B cell (primary cell): ENCODE data around the gene SLC23A2. TPM values are rescaled to one million over a fixed set of nuclear protein-coding genes. Genes with fewer than 3 reads are reported as not detected.

ENCODE experiments used
- ATAC-seq: fragments of 200-7000 bp; cut with Tn5 transposase; one replicate; pipeline ENCODE4 v1.10.0; 2021; ENCODE audit warnings: low read depth, mild to moderate bottlenecking, moderate number of reproducible peaks, moderate library complexity
- CTCF ChIA-PET: fragments of 350-600 bp; sonication (Branson Sonifier 250); formaldehyde crosslinking; loops from one replicate; lab custom pipeline; 2021; ENCODE audit warnings: antibody characterized with exemption, inconsistent platforms; lab: Charles Lee
- POLR2A ChIA-PET: fragments of 350-600 bp; sonication (Branson Sonifier 250); formaldehyde crosslinking; loops from one replicate; lab custom pipeline; 2021; ENCODE audit warnings: antibody characterized with exemption; lab: Charles Lee
- DNase-seq: peaks from one replicate; pipeline ENCODE4 v3.0.0; 2013
- H2AFZ ChIP-seq: 2 replicates; pipeline ENCODE4 v1.6.1; 2012; ENCODE audit warnings: mild to moderate bottlenecking, low read depth, low read length; ENCODE audit not compliant: insufficient read depth, poor library complexity, severe bottlenecking
- H3K27ac ChIP-seq, 2 donors: 1 replicate in 1 of 2; 2 replicates in 1 of 2; pipeline ENCODE4 v1.5.1; 2012 to 2013; ENCODE audit warnings: low read length in 2 of 2, mild to moderate bottlenecking in 2 of 2, moderate library complexity in 1 of 2
- H3K27me3 ChIP-seq, 4 experiments: fragments of 200-600 bp in 1 of 4; sonication (generic) in 1 of 4; replicated peaks in 1 of 4; 1 replicate in 2 of 4; 2 replicates in 2 of 4; pipeline versions ENCODE4 v1.6.1 to v1.7.0; 2013 to 2016; ENCODE audit warnings: low read length in 3 of 4, mild to moderate bottlenecking in 2 of 4, mixed read lengths in 1 of 4, moderate library complexity in 1 of 4; ENCODE audit not compliant: insufficient read depth in 4 of 4, control insufficient read depth in 3 of 4; ENCODE audit errors: control extremely low read depth in 1 of 4
- H3K36me3 ChIP-seq, 2 experiments: replicated peaks in 1 of 2; 1 replicate in 1 of 2; 2 replicates in 1 of 2; pipeline versions ENCODE4 v1.6.1 to v1.7.1; 2013; ENCODE audit warnings: low read length in 1 of 2; ENCODE audit not compliant: insufficient read depth in 2 of 2, control insufficient read depth in 1 of 2; ENCODE audit errors: control extremely low read depth in 1 of 2, extremely low read depth in 1 of 2
- H3K4me1 ChIP-seq, 2 donors: fragments of 200-600 bp in 1 of 2; sonication (generic) in 1 of 2; 1 replicate in 1 of 2; 2 replicates in 1 of 2; pipeline versions ENCODE4 v1.5.1 to v1.6.1; 2013 to 2017; ENCODE audit warnings: low read length in 2 of 2; ENCODE audit not compliant: control insufficient read depth in 2 of 2, insufficient read depth in 2 of 2
- H3K4me2 ChIP-seq: replicated peaks from 2 replicates; pipeline ENCODE3; 2012; ENCODE audit warnings: mild to moderate bottlenecking, low read depth, low read length; ENCODE audit not compliant: poor library complexity, severe bottlenecking
- H3K4me3 ChIP-seq, 5 experiments: fragments of 200-600 bp in 1 of 5; sonication (generic) in 1 of 5; 1 replicate in 3 of 5; 2 replicates in 2 of 5; pipeline versions ENCODE4 v1.5.1 to v1.7.0; 2011 to 2016; ENCODE audit warnings: low read length in 4 of 5, mild to moderate bottlenecking in 4 of 5, low read depth in 2 of 5, control low read depth in 1 of 5, moderate library complexity in 1 of 5; ENCODE audit not compliant: insufficient read depth in 1 of 5; ENCODE audit errors: control extremely low read depth in 1 of 5, extremely low read depth in 1 of 5
- H3K79me2 ChIP-seq: fragments of 200-600 bp; sonication (generic); one replicate; pipeline ENCODE4 v1.6.0; 2016; ENCODE audit warnings: low read length; ENCODE audit not compliant: control insufficient read depth, insufficient read depth
- H3K9ac ChIP-seq: fragments of 200-600 bp; sonication (generic); 2 replicates; pipeline ENCODE4 v1.6.1; 2017; ENCODE audit warnings: mild to moderate bottlenecking, low read length, moderate library complexity
- H3K9me3 ChIP-seq, 3 donors: one replicate each; pipeline versions ENCODE4 v1.6.1 to v1.7.1; 2013; ENCODE audit warnings: low read length in 2 of 3; ENCODE audit not compliant: control insufficient read depth in 2 of 3, insufficient read depth in 1 of 3; ENCODE audit errors: control extremely low read depth in 1 of 3
- H4K20me1 ChIP-seq: 2 replicates; pipeline ENCODE4 v1.6.0; 2012; ENCODE audit warnings: mild to moderate bottlenecking, low read length; ENCODE audit not compliant: insufficient read depth, control insufficient read depth, poor library complexity, severe bottlenecking
- H3K27ac Mint-ChIP-seq: one replicate; pipeline ENCODE4 v1.8.0; 2021; ENCODE audit warnings: mixed read lengths
- H3K27me3 Mint-ChIP-seq: one replicate; pipeline ENCODE4 v1.8.0; 2021; ENCODE audit warnings: mixed read lengths
- H3K4me1 Mint-ChIP-seq: one replicate; pipeline ENCODE4 v1.8.0; 2021; ENCODE audit warnings: mixed read lengths
- H3K4me3 Mint-ChIP-seq: one replicate; pipeline ENCODE4 v1.8.0; 2021; ENCODE audit warnings: mixed read lengths
- H3K9me3 Mint-ChIP-seq: one replicate; pipeline ENCODE4 v1.8.0; 2022; ENCODE audit warnings: mixed read lengths; ENCODE audit not compliant: insufficient read depth
- EZH2 ChIP-seq: IDR thresholded peaks from 2 replicates; pipeline ENCODE4 v1.6.1; 2012; ENCODE audit warnings: borderline replicate concordance, low read depth, mild to moderate bottlenecking, moderate library complexity, low read length; ENCODE audit not compliant: insufficient read depth, poor library complexity, severe bottlenecking
- WGBS: methylation state at CpG from one replicate; pipeline ENCODE4 v1.1.5; 2013; ENCODE audit warnings: missing lambda C conversion rate; ENCODE audit not compliant: insufficient coverage; 5-methylcytosine and 5-hydroxymethylcytosine counted together
- intact Hi-C: fragments of 100-400 bp; cut with micrococcal nuclease; formaldehyde crosslinking; loops from one replicate; pipeline ENCODE4 v1.10.0; 2022
- polyA plus RNA-seq: library from polyadenylated mRNA; depleted of rRNA; stranded (reverse); fragments of >200 nt; gene quantifications from 2 replicates; pipeline ENCODE4 v1.2.3, GENCODE V29; 2012
- total RNA-seq, 2 donors: library from RNA; stranded (reverse); fragments of 120-200 nt in 1 of 2; gene quantifications; 1 replicate in 1 of 2; 2 replicates in 1 of 2; pipeline versions ENCODE4 v1.2.3 to v1.2.4, GENCODE V29; 2013 to 2022
- TF ChIP-seq, protein P1 (sequence below): fragments of 200-600 bp; IDR thresholded peaks from one replicate; pipeline ENCODE4 v1.8.0; 2022; ENCODE audit warnings: antibody characterized with exemption, mild to moderate bottlenecking

The SLC23A2 gene
- total and polyA plus RNA-seq, 2 donors (not counting 1 experiment from before 2014, with no cell fraction given), result 23.6 to 70.7 TPM

DNA sequence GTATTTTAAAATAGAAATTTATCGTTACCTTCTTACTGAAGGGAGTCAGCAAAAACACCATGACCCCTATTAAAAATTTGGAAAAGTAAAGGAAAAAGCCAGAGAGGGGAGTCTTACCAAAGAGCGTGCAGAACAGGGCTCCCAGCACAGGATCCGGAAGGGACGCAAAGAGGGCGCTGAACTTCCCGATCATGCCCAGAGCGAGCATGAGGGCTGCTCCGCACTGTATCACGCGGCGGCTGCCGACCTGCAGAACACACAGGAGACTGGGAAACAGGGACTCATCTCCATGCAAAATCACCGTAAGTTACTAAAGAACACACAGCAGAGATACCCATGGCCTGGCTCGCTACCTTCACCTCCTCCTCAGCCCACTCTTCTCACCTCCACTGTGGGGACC is 138.6 kb downstream of the SLC23A2 start:
- Histone ChIP-seq H3K4me2 (no peak overlapping the region), H3K4me3 (no peak overlapping the region), H4K20me1 (no peaks in the 10 kb centered on the region), H3K36me3 (peaks cover 2 to 78% of the 10 kb centered on the region in 2 experiments), H3K27me3 (no peaks in the 10 kb centered on the region), H2AFZ (no peak overlapping the region), H3K9me3 (no peaks in the 10 kb centered on the region), H3K9ac (no peak overlapping the region), H3K79me2 (no peaks in the 10 kb centered on the region), H3K27ac (no peak overlapping the region), H3K4me1 (no peaks in the 10 kb centered on the region)
- POLR2A ChIA-PET, result no interaction called here
- no peak for TF ChIP-seq EZH2
- TF ChIP-seq, protein P1, sequence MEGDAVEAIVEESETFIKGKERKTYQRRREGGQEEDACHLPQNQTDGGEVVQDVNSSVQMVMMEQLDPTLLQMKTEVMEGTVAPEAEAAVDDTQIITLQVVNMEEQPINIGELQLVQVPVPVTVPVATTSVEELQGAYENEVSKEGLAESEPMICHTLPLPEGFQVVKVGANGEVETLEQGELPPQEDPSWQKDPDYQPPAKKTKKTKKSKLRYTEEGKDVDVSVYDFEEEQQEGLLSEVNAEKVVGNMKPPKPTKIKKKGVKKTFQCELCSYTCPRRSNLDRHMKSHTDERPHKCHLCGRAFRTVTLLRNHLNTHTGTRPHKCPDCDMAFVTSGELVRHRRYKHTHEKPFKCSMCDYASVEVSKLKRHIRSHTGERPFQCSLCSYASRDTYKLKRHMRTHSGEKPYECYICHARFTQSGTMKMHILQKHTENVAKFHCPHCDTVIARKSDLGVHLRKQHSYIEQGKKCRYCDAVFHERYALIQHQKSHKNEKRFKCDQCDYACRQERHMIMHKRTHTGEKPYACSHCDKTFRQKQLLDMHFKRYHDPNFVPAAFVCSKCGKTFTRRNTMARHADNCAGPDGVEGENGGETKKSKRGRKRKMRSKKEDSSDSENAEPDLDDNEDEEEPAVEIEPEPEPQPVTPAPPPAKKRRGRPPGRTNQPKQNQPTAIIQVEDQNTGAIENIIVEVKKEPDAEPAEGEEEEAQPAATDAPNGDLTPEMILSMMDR, result no peak
- ATAC-seq (no peak), DNase-seq (no peak)
- Mint-ChIP-seq H3K27ac (no peak overlapping the region), H3K27me3 (no peaks in the 10 kb centered on the region), H3K4me1 (no peaks in the 10 kb centered on the region), H3K9me3 (no peaks in the 10 kb centered on the region), H3K4me3 (no peak overlapping the region)
- WGBS, result 93% methylated on average over 13 of the region's 14 CpGs
- intact Hi-C loops, result loop anchor here (10.0 kb wide), 1 partner anchor 48 kb away; no protein-coding TSS in a partner anchor
- CTCF ChIA-PET, result no interaction called here

DNA sequence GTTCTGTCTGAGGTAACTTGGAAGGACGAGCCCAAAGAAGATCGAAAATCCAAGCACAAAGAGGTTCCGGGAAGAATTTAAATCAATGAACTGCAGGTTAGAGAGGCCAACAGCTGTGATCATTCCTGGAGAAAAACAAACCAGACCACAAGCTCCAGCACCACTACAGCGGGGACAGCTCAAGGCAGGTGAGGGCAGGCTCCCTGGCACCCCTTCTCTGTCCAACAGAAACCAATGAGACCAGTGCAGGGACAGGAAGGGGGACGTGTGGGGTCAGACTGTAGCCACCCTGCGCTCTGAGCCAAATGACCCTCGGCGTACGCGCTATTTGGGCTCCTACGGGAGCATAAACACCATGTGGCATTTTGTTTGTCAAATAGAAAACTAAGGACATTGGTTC is 139.3 kb downstream of the SLC23A2 start:
- ATAC-seq, result no peak
- Mint-ChIP-seq H3K4me1 (no peaks in the 10 kb centered on the region), H3K9me3 (no peaks in the 10 kb centered on the region), H3K27ac (no peak overlapping the region), H3K4me3 (no peak overlapping the region), H3K27me3 (no peaks in the 10 kb centered on the region)
- Histone ChIP-seq H3K27me3 (no peaks in the 10 kb centered on the region), H3K27ac (no peak overlapping the region), H2AFZ (no peak overlapping the region), H3K4me3 (no peak overlapping the region), H3K9ac (no peak overlapping the region), H3K36me3 (peaks cover 2 to 80% of the 10 kb centered on the region in 2 experiments), H3K4me1 (no peaks in the 10 kb centered on the region), H3K4me2 (no peak overlapping the region), H3K9me3 (no peaks in the 10 kb centered on the region), H4K20me1 (no peaks in the 10 kb centered on the region), H3K79me2 (no peaks in the 10 kb centered on the region)
- intact Hi-C loops, result loop anchor here (10.0 kb wide), 1 partner anchor 47 kb away; no protein-coding TSS in a partner anchor
- whole genome bisulfite sequencing, result 96% methylated on average over 7 of the region's 11 CpGs
- DNase-seq, result no peak
- POLR2A ChIA-PET, result no interaction called here
- CTCF ChIA-PET, result no interaction called here
- TF ChIP-seq, protein P1, result no peak
- TF ChIP-seq EZH2, result no peak
